RPMI7951 (cell line): ENCODE results near the gene SYN1. TPM values are rescaled to one million over a fixed set of nuclear protein-coding genes. Genes with fewer than 3 reads are reported as not detected.
"Not testable (repeated sequence)": the region's sequence is repeated elsewhere in the genome, so short reads cannot be mapped to it uniquely, and the experiment has no call there.

Experiments used
- DNase-seq: peaks from one replicate; pipeline ENCODE4 v3.0.0-alpha.2; 2012; ENCODE audit warnings: low read depth
- total RNA-seq: library from RNA; depleted of rRNA; stranded (reverse); fragments of >200 nt; shearing (Covaris generic); gene quantifications from 2 replicates; pipeline ENCODE4 v1.2.3, GENCODE V29; 2014

The SYN1 gene
- total RNA-seq, 1 experiment from 2014 or later = 0.12 TPM

- no peak for DNase-seq
Measured at GRCh38 chrX:47634871-47635575, 15.4 kb upstream of the SYN1 start.

- DNase-seq = no peak
Measured at GRCh38 chrX:47633689-47634590, 14.3 kb upstream of the SYN1 start.

GRCh38 chrX:47632666-47633065 is 13.0 kb upstream of the SYN1 start:
- no peak for DNase-seq

GRCh38 chrX:47631676-47632075 is 12.0 kb upstream of the SYN1 start:
- no peak for DNase-seq

GRCh38 chrX:47629419-47630200 is 10.0 kb upstream of the SYN1 start, which contains the start of gene CFP:
Gene CFP, minus strand, starts transcription at chrX:47629930. Its CDS starts 86 bp downstream, at chrX:47629844.
- DNase-seq = no peak

- DNase-seq = no peak
Measured at GRCh38 chrX:47628982-47629381, 9.3 kb upstream of the SYN1 start.

GRCh38 chrX:47625365-47625764 is 5.7 kb upstream of the SYN1 start:
- DNase-seq = no peak

- peak; percentile 85 for DNase-seq
Measured at GRCh38 chrX:47623540-47624027, 3.9 kb upstream of the SYN1 start.

- no peak for DNase-seq
Measured at GRCh38 chrX:47621851-47622250, 2.2 kb upstream of the SYN1 start.

- DNase-seq = no peak
Measured at GRCh38 chrX:47620303-47620685, 637 bp upstream of the SYN1 start.

- no peak for DNase-seq
Measured at GRCh38 chrX:47618923-47619485, 653 bp downstream of the SYN1 start.

GRCh38 chrX:47614618-47615017 is 5.0 kb downstream of the SYN1 start:
- DNase-seq = no peak

GRCh38 chrX:47613082-47613481 is 6.6 kb downstream of the SYN1 start:
- DNase-seq = no peak

GRCh38 chrX:47612418-47612817 is 7.2 kb downstream of the SYN1 start:
- no peak for DNase-seq

GRCh38 chrX:47611926-47612325 is 7.7 kb downstream of the SYN1 start:
- DNase-seq = no peak

GRCh38 chrX:47611489-47611888 is 8.2 kb downstream of the SYN1 start:
- no peak for DNase-seq

- DNase-seq = no peak
Measured at GRCh38 chrX:47610511-47610910, 9.1 kb downstream of the SYN1 start.

GRCh38 chrX:47608130-47608810 is 11.4 kb downstream of the SYN1 start:
- no peak for DNase-seq

- no peak for DNase-seq
Measured at GRCh38 chrX:47607091-47607490, 12.6 kb downstream of the SYN1 start.

GRCh38 chrX:47605024-47605423 is 14.6 kb downstream of the SYN1 start:
- no peak for DNase-seq

GRCh38 chrX:47603125-47603524 is 16.5 kb downstream of the SYN1 start:
- not testable (repeated sequence) for DNase-seq
